GM18519 (cell line): ENCODE measurements around the gene NFATC3.
"Not testable (repeated sequence)": the region's sequence is repeated elsewhere in the genome, so short reads cannot be mapped to it uniquely, and the experiment has no call there.

Experiments used
- ATAC-seq: cut with Tn5 transposase; IDR thresholded peaks from one replicate; pipeline ENCODE4 v1.9.1; 2021; ENCODE audit warnings: mild to moderate bottlenecking, moderate library complexity; ENCODE audit not compliant: unreplicated experiment, low FRiP score

The NFATC3 gene

DNA sequence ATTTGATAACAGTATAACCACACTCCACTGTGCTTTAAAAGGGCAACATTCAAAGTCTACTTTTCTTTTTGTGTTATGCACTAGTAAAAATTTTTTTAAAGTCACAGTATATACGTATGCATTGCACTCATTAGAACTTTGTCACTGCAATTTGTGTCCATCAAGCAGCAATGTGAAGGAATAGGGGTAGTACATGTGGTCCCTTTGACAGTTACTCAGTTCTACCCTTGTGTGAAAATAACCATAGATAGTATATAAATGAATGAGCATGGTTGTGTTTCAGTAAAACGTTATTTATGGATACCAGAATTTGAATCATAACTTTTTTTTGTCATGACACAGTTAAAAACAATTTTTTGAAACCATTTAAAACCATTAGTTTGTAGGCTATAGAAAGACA is 30.7 kb downstream of the NFATC3 start:
- ATAC-seq: no peak

- no peak for ATAC-seq
Measured at GRCh38 chr16:68116256-68116867, 31.2 kb downstream of the NFATC3 start.

- ATAC-seq: no peak
Measured at GRCh38 chr16:68117884-68118283, 32.7 kb downstream of the NFATC3 start.

DNA sequence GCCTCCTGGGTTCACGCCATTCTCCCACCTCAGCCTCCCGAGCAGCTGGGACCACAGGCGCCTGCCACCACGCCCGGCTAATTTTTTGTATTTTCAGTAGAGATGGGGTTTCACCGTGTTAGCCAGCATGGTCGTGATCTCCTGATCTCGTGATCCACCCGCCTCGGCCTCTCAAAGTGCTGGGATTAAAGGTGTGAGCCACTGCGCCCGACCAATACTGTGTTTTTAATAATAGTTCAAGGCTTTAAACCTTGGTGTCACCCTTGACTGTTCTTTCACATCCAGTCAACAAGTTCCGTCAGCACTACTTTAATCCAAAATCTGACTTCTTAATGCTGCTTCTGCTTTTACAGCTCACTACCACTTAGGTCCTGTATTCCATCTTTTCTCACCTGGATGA is 33.8 kb downstream of the NFATC3 start:
- not testable (repeated sequence) for ATAC-seq

GRCh38 chr16:68120496-68120895 is 35.3 kb downstream of the NFATC3 start:
- not testable (repeated sequence) for ATAC-seq

DNA sequence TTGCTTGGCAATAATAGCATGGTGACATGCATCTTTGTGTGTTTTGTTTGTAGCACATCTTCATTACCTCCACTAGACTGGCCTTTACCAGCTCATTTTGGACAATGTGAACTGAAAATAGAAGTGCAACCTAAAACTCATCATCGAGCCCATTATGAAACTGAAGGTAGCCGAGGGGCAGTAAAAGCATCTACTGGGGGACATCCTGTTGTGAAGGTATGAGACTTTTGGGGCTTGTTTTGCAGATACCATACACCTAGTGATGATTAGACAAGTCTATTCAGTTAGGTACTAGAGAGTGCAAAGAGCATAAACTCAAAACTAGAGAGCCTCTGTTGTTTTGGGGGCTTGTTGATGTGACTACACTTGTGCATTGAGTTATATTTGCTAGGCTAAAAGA is 41.2 kb downstream of the NFATC3 start:
- no peak for ATAC-seq

- no peak for ATAC-seq
Measured at GRCh38 chr16:68128577-68129305, 43.6 kb downstream of the NFATC3 start.

DNA sequence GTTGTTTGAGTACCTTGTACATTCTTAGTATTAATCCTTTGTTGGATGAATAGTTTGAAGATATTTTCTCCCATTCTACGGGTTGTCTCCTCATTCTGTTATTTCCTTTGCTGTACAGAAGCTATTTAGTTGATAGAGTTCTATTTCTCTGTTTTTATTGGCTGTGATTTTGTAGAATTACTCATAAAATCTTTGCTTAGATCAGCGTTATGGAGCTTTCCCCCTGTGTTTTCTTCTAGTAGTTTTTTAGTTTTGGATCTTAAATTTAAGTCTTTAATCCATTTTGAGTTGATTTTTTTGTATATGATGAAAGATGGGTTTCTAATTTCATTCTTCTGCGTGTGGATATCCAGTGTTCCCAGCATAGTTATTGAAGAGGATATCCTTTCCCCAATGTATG is 45.4 kb downstream of the NFATC3 start:
- ATAC-seq: no peak

DNA sequence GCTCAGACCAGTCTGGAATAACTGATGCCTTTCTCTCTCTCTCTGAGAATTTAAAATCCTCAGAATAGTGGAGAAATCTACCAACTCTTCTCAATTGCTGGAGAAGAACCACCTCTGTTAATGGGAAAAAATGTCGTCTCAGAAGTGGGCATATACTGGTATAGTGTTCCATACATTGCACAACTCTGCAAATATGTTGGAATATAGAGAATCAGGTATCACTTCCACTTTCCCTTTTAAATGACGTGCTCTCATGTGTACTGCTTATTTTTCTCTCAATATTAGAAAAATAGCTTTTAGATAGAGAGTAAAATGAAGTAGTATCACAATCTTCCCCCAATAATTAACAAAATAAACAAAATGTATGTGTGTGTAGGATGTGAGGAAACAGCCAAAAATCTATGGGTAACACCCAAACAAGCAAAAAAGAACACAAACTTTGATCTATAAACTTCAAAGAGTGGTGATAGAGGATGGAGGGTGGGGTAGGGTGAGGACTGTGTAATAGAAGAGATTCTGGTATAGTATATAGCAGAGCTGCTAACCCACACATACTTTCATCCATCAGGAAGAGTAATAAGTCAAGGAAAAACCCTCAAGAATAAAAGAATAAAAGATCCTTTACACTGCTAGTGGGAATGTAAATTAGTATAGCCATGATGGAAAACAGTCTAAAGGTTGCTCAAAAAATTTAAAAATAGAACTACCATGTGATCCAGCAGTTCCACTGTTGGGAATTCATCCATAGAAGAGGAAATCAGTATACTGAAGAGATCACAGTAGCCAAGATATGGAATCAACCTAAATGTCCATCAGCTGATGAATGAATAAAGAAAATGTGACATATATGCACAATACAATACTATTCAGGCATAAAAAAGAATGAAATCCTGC is 46.9 kb downstream of the NFATC3 start:
- ATAC-seq: no peak

GRCh38 chr16:68133000-68133399 is 47.8 kb downstream of the NFATC3 start:
- not testable (repeated sequence) for ATAC-seq

DNA sequence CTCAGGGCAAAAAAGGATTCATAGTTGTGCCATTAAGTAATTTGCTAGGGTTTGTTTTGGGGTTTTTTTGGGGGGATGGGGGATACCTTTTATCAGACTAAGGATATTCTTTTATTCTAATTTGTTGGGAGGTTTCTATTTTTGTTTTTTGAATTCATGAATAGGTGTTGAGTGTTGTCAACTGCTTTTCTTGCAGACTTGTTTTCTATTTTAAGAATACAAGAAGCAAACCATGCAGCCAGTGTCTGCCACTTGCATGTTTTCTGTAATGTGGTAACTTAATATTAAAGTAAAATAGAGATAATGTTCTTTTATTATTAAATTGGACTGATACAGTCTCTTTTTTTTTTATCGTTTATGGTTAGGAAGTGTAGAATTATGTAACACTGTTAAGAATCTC is 49.5 kb downstream of the NFATC3 start:
- no peak for ATAC-seq

GRCh38 chr16:68136515-68136914 is 51.3 kb downstream of the NFATC3 start:
- ATAC-seq: no peak

DNA sequence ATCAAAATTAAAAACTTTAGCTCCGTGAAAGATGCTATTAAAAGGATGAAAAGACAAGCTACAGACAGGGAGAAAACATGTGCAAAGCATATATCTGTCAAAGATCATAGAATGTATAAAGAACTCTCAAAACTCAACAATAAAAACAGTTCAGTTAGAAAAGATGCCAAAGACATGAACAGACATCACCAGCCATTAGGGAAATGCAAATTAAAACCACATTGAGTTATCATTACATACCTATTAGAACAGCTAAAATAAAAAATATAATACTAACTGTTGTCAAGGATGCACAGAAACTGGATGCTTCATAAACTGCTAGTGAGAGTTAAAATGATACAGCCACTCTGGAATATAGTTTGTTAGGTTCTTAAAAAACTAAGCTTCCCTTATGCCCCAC is 58.8 kb downstream of the NFATC3 start:
- ATAC-seq: no peak

DNA sequence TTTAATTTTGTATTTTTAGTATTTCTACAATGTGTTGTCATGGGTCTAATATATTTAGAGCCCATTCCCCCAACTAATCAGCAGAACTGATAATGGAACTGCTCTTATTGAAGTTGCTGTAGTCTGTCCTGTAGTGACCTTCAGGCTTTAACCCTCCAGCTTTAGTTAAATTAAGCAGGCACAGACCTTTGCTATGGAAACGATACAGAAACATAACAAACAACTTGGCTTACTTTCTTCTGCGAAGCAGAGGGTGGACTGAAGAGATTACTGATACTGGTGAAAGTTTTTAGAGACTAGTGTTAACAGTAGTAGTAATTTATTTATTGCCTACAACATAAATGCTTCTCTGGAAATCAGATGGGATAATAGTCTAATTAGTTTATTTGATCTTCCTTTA is 61.4 kb downstream of the NFATC3 start:
- no peak for ATAC-seq

DNA sequence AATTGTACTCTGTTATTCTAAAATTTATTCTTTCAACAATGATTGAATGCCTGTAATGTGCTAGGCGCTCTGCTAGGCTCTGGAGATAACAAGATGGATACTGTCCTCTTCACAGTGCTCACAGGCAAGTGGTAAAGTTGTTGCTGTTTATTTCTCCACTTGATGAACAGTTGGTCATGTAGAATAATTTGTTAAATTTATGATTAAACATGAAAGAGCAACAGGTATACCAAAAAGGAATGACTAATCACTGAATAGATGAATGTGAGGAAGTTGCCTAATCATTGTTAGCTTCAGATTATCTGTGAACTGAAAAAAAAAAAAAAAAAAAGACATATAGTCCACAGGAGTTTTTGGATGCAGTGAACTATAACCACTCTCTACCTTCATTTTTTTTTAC is 62.3 kb downstream of the NFATC3 start:
- ATAC-seq: no peak

- ATAC-seq: no peak
Measured at GRCh38 chr16:68149596-68149995, 64.4 kb downstream of the NFATC3 start.

GRCh38 chr16:68155425-68155824 is 70.3 kb downstream of the NFATC3 start:
- ATAC-seq: no peak

- no peak for ATAC-seq
Measured at GRCh38 chr16:68162413-68162812, 77.2 kb downstream of the NFATC3 start.

DNA sequence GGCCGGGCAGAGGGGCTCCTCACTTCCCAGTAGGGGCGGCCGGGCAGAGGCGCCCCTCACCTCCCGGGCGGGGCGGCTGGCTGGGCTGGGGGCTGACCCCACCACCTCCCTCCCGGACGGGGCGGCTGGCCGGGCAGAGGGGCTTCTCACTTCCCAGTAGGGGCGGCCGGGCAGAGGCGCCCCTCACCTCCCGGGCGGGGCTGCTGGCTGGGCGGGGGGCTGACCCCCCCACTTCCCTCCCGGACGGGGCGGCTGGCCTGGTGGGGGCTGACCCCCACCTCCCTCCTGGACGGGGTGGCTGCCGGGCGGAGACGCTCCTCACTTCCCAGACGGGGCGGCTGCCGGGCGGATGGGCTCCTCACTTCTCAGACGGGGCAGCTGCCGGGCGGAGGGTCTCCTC is 78.1 kb downstream of the NFATC3 start:
- not testable (repeated sequence) for ATAC-seq

GRCh38 chr16:68166264-68166663 is 81.1 kb downstream of the NFATC3 start:
- no peak for ATAC-seq

- ATAC-seq: no peak
Measured at GRCh38 chr16:68179196-68179795, 94.1 kb downstream of the NFATC3 start.
